HepG2 (cell line): ENCODE results near the gene MTOR. TPM values are rescaled to one million over a fixed set of nuclear protein-coding genes. Genes with fewer than 3 reads are reported as not detected.

Source experiments
- ARNTL ChIP-seq: sonication (generic); formaldehyde crosslinking; IDR thresholded peaks from 2 replicates; pipeline ENCODE4 v1.4.0; 2020; ENCODE audit warnings: mild to moderate bottlenecking, missing genetic modification reagents
- ATF6 ChIP-seq: sonication (generic); formaldehyde crosslinking; conservative IDR thresholded peaks from 2 replicates; pipeline ENCODE4 v1.4.0; 2020; ENCODE audit warnings: missing genetic modification reagents
- FIP1L1 ChIP-seq: fragments of 200-400 bp; formaldehyde crosslinking; IDR thresholded peaks from 2 replicates; pipeline ENCODE4 v1.6.1; 2018; ENCODE audit warnings: low read depth, mild to moderate bottlenecking, low read length, moderate library complexity, borderline replicate concordance; ENCODE audit not compliant: insufficient read depth
- FOXP1 ChIP-seq, 2 experiments: fragments of 450-650 bp in 1 of 2; IDR thresholded peaks; 2 replicates each; pipeline ENCODE4 v1.6.1; 2017 to 2018; ENCODE audit warnings: antibody characterized with exemption in 1 of 2
- NCOA1 ChIP-seq: sonication (generic); formaldehyde crosslinking; IDR thresholded peaks from 2 replicates; pipeline ENCODE4 v1.9.0; 2021; ENCODE audit warnings: missing genetic modification reagents
- PHF21A ChIP-seq: sonication (generic); formaldehyde crosslinking; IDR thresholded peaks from 2 replicates; pipeline ENCODE4 v1.5.0; 2020; ENCODE audit warnings: mild to moderate bottlenecking, missing genetic modification reagents
- PRDM4 ChIP-seq: sonication (generic); formaldehyde crosslinking; IDR thresholded peaks from 2 replicates; pipeline ENCODE4 v1.9.0; 2021; ENCODE audit warnings: missing genetic modification reagents, borderline replicate concordance
- THYN1 ChIP-seq: sonication (generic); formaldehyde crosslinking; IDR thresholded peaks from 2 replicates; pipeline ENCODE4 v1.8.1; 2023; ENCODE audit warnings: low read depth, mild to moderate bottlenecking, moderate library complexity, missing genetic modification reagents, borderline replicate concordance
- ZNF260 ChIP-seq: sonication (generic); formaldehyde crosslinking; IDR thresholded peaks from 2 replicates; pipeline ENCODE4 v1.4.0; 2020; ENCODE audit warnings: missing genetic modification reagents, low read depth, mild to moderate bottlenecking, borderline replicate concordance
- ZNF441 ChIP-seq: sonication (generic); formaldehyde crosslinking; IDR thresholded peaks from 2 replicates; pipeline ENCODE4 v1.7.0; 2021; ENCODE audit warnings: missing genetic modification reagents, borderline replicate concordance
- ZNF572 ChIP-seq: sonication (generic); formaldehyde crosslinking; IDR thresholded peaks from 2 replicates; pipeline ENCODE4 v1.5.1; 2020; ENCODE audit warnings: mild to moderate bottlenecking, missing genetic modification reagents
- ZNF703 ChIP-seq: sonication (generic); formaldehyde crosslinking; IDR thresholded peaks from 2 replicates; pipeline ENCODE4 v1.5.1; 2020; ENCODE audit warnings: missing genetic modification reagents, mild to moderate bottlenecking, moderate library complexity, borderline replicate concordance
- ZNF713 ChIP-seq: sonication (generic); formaldehyde crosslinking; IDR thresholded peaks from 2 replicates; pipeline ENCODE4 v1.4.0; 2020; ENCODE audit warnings: mild to moderate bottlenecking, missing genetic modification reagents
- ZZZ3 ChIP-seq: sonication (generic); formaldehyde crosslinking; IDR thresholded peaks from 2 replicates; pipeline ENCODE4 v1.4.0; 2020; ENCODE audit warnings: missing genetic modification reagents, mild to moderate bottlenecking, borderline replicate concordance
- polyA plus RNA-seq, 8 experiments: library from polyadenylated mRNA; depleted of rRNA in 3 of 8; stranded (reverse) in 7 of 8; unstranded in 1 of 8; fragments of >200 nt; fragmentation: Illumina TruSeq in 4 of 8; extraction: Trizol in 4 of 8; gene quantifications; 2 replicates each; pipeline versions ENCODE4 v1.2.1 to v1.2.3, GENCODE V29; 2011 to 2016; ENCODE audit warnings: low read depth in 4 of 8, missing spikeins in 1 of 8, mixed read lengths in 1 of 8; ENCODE audit not compliant: insufficient read depth in 1 of 8
- total RNA-seq, 5 experiments: library from RNA; depleted of rRNA; stranded (reverse); fragments of >200 nt; fragmentation: Illumina TruSeq; extraction: Trizol; gene quantifications; 2 replicates each; pipeline ENCODE4 v1.2.3, GENCODE V29; 2016; ENCODE audit warnings: low read depth in 1 of 5
- TF ChIP-seq, protein P1 (sequence below): sonication (generic); formaldehyde crosslinking; IDR thresholded peaks from 2 replicates; pipeline ENCODE4 v1.4.0; 2020; ENCODE audit warnings: missing genetic modification reagents
- TF ChIP-seq, protein P2 (sequence below): sonication (generic); formaldehyde crosslinking; IDR thresholded peaks from 2 replicates; pipeline ENCODE4 v1.4.0; 2020; ENCODE audit warnings: mild to moderate bottlenecking, missing genetic modification reagents

MTOR gene
- total and polyA plus RNA-seq, 2 of the 13 experiments (the other 11 are each of a cell fraction or from before 2014, with no cell fraction given) = 24.6 to 34.6 TPM

DNA sequence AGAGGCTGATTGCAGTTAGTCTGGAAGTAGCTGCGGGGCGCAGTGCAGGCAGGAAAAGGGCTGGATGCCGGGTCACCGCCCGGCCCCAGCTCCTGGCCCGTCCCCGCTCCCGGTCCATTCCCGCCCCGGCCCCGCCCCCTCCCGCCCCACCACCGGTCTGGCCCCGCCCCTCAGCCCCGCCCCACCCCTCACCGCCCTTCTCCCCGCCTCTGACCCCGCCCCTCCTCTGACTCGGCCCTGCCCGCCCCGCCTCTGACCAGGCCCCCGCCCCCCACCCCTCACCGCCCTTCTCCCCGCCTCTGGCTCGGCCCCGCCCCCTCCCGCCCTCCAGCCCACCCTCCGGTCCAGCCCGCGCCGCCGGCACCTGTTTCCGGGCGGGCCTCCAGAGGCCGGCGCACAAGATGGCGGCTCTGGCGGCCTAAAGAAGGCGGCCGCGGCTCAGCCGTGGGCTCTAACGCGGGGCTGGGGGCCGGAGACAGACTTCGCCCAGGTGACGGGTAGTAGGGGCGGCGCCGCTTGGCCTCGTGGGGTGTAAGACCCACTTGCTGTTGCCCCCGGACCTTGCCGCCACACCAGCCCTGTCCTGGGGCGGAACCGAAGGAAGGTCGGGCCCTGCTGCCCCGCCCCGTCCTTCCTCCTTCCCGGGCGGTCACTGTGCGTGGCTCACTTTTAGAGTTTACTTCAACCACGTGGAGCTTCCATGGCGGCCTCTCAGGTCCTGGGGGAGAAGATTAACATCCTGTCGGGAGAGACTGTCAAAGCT lies 10.7 kb upstream of the MTOR start, which contains the start of gene UBIAD1 (continued):
- TF ChIP-seq, protein P1, sequence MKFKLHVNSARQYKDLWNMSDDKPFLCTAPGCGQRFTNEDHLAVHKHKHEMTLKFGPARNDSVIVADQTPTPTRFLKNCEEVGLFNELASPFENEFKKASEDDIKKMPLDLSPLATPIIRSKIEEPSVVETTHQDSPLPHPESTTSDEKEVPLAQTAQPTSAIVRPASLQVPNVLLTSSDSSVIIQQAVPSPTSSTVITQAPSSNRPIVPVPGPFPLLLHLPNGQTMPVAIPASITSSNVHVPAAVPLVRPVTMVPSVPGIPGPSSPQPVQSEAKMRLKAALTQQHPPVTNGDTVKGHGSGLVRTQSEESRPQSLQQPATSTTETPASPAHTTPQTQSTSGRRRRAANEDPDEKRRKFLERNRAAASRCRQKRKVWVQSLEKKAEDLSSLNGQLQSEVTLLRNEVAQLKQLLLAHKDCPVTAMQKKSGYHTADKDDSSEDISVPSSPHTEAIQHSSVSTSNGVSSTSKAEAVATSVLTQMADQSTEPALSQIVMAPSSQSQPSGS (CRISPR knock-in tag) = 0 out of 2 replicates have a peak, but pooled peaks have one; percentile 28
- TF ChIP-seq ZNF713 (CRISPR knock-in tag) (no peak), ZZZ3 (CRISPR knock-in tag) (no peak; the same call in 1 of the 2 replicates), NCOA1 (CRISPR knock-in tag) (no peak), ZNF703 (CRISPR knock-in tag) (no peak), ARNTL (peak; percentile 74; the same call in 1 of the 2 replicates), PRDM4 (CRISPR knock-in tag) (no peak), ZNF572 (CRISPR knock-in tag) (0 out of 2 replicates have a peak, but pooled peaks have one; percentile 69), ZNF260 (CRISPR knock-in tag) (no peak), FIP1L1 (no peak), FOXP1 (IDR thresholded peaks at IDR 0.05) (no peak), FOXP1 (CRISPR knock-in tag; IDR thresholded peaks at IDR 0.05) (no peak), PHF21A (no peak), ATF6 (CRISPR knock-in tag) (no peak), THYN1 (CRISPR knock-in tag) (no peak), ZNF441 (CRISPR knock-in tag) (no peak; the same call in 1 of the 2 replicates)
- TF ChIP-seq, protein P2, sequence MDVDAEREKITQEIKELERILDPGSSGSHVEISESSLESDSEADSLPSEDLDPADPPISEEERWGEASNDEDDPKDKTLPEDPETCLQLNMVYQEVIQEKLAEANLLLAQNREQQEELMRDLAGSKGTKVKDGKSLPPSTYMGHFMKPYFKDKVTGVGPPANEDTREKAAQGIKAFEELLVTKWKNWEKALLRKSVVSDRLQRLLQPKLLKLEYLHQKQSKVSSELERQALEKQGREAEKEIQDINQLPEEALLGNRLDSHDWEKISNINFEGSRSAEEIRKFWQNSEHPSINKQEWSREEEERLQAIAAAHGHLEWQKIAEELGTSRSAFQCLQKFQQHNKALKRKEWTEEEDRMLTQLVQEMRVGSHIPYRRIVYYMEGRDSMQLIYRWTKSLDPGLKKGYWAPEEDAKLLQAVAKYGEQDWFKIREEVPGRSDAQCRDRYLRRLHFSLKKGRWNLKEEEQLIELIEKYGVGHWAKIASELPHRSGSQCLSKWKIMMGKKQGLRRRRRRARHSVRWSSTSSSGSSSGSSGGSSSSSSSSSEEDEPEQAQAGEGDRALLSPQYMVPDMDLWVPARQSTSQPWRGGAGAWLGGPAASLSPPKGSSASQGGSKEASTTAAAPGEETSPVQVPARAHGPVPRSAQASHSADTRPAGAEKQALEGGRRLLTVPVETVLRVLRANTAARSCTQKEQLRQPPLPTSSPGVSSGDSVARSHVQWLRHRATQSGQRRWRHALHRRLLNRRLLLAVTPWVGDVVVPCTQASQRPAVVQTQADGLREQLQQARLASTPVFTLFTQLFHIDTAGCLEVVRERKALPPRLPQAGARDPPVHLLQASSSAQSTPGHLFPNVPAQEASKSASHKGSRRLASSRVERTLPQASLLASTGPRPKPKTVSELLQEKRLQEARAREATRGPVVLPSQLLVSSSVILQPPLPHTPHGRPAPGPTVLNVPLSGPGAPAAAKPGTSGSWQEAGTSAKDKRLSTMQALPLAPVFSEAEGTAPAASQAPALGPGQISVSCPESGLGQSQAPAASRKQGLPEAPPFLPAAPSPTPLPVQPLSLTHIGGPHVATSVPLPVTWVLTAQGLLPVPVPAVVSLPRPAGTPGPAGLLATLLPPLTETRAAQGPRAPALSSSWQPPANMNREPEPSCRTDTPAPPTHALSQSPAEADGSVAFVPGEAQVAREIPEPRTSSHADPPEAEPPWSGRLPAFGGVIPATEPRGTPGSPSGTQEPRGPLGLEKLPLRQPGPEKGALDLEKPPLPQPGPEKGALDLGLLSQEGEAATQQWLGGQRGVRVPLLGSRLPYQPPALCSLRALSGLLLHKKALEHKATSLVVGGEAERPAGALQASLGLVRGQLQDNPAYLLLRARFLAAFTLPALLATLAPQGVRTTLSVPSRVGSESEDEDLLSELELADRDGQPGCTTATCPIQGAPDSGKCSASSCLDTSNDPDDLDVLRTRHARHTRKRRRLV (CRISPR knock-in tag) = 0 out of 2 replicates have a peak, but pooled peaks have one; percentile 55
